ENCODE data around the gene PRSS1.
"Not testable (repeated sequence)": the region's sequence is repeated elsewhere in the genome, so short reads cannot be mapped to it uniquely, and the experiment has no call there.

Gene PRSS1

GRCh38 chr7:142774826-142775225 is 25.6 kb downstream of the PRSS1 start:
- DNase-seq: no peak

- DNase-seq: not testable (repeated sequence)
These were observed 26.3 kb downstream of the PRSS1 start for GRCh38 chr7:142775351-142776115.

- no peak for DNase-seq
These were observed 27.1 kb downstream of the PRSS1 start for GRCh38 chr7:142776206-142776844.

GRCh38 chr7:142776845-142777225 is 27.6 kb downstream of the PRSS1 start:
- not testable (repeated sequence) for DNase-seq

- DNase-seq: no peak
These were observed 28.0 kb downstream of the PRSS1 start for GRCh38 chr7:142777318-142777717.

- DNase-seq: peak; percentile 84
These were observed 33.9 kb downstream of the PRSS1 start for GRCh38 chr7:142782922-142783900.

GRCh38 chr7:142784096-142784495 is 34.8 kb downstream of the PRSS1 start:
- no peak for DNase-seq

- no peak for DNase-seq
These were observed 35.4 kb downstream of the PRSS1 start for GRCh38 chr7:142784716-142785115.

GRCh38 chr7:142785841-142786250 is 36.6 kb downstream of the PRSS1 start:
- DNase-seq: peak; percentile 79

GRCh38 chr7:142787034-142787768 is 37.9 kb downstream of the PRSS1 start:
- peak; percentile 65 for DNase-seq

- DNase-seq: peak; percentile 63
These were observed 38.5 kb downstream of the PRSS1 start for GRCh38 chr7:142787783-142788182.

GRCh38 chr7:142788303-142789289 is 39.3 kb downstream of the PRSS1 start:
- DNase-seq: peak; percentile 71

- DNase-seq: peak; percentile 70
These were observed 40.2 kb downstream of the PRSS1 start for GRCh38 chr7:142789441-142789840.

- peak; percentile 80 for DNase-seq
These were observed 40.8 kb downstream of the PRSS1 start for GRCh38 chr7:142790056-142790455.

GRCh38 chr7:142790555-142790954 is 41.3 kb downstream of the PRSS1 start:
- DNase-seq: no peak

- DNase-seq: peak; percentile 72
These were observed 42.2 kb downstream of the PRSS1 start for GRCh38 chr7:142791502-142791901.

- DNase-seq: no peak
These were observed 42.9 kb downstream of the PRSS1 start for GRCh38 chr7:142792129-142792528.

- no peak for DNase-seq
These were observed 43.3 kb downstream of the PRSS1 start for GRCh38 chr7:142792593-142792992.

- no peak for DNase-seq
These were observed 43.9 kb downstream of the PRSS1 start for GRCh38 chr7:142793156-142793555.

GRCh38 chr7:142795339-142795863 is 46.1 kb downstream of the PRSS1 start:
- DNase-seq: peak; percentile 80

GRCh38 chr7:142796001-142796500 is 46.8 kb downstream of the PRSS1 start:
- no peak for DNase-seq

Data from activated CD8-positive, alpha-beta memory T cell treated with anti-CD3 and anti-CD28 coated beads for 24 hours (primary cell).